ENCODE measurements around the gene GORASP2. TPM values are rescaled to one million over a fixed set of nuclear protein-coding genes. Genes with fewer than 3 reads are reported as not detected.

GORASP2 gene
- polyA plus RNA-seq, 1 of the 3 experiments (the other 2 are of a cell fraction), result 127 TPM

- ChIA-PET POLR2A (no interaction called here), CTCF (interaction anchor here (0.9 to 2.0 kb wide), 4 partner anchors 10 to 472 kb away, joined by 3 to 8 read pairs (median 6); partner anchors contain the start of gene GORASP2)
Measured at GRCh38 chr2:170943596-170943995, 14.5 kb downstream of the GORASP2 start.

GRCh38 chr2:170944545-170944944, 15.5 kb downstream of the GORASP2 start:
- Histone ChIP-seq H2AFZ (ENCODE audit: low read depth) (no peak overlapping the region), H3F3A (replicated peaks; ENCODE audit: insufficient read depth) (no peaks in the 10 kb centered on the region), H3K4me1 (ENCODE audit: control insufficient read depth in 1 of 2, insufficient read depth in 2 of 2, low read depth in 1 of 2, low read length in 1 of 2) (no peaks in the 10 kb centered on the region; a peak in 1 of 4 replicates), H3K36me3 (replicated peaks in 1 of 2; ENCODE audit: control insufficient read depth in 1 of 2, insufficient read depth in 2 of 2, low read length in 1 of 2) (peaks cover 12 to 26% of the 10 kb centered on the region in 2 experiments), H3K27ac (ENCODE audit: low read depth in 2 of 2, low read length in 1 of 2) (no peak overlapping the region), H3K4me2 (no peak overlapping the region), H3K79me2 (ENCODE audit: insufficient read depth) (peaks cover 100% of the 10 kb centered on the region), H3K9ac (no peak overlapping the region), H3K27me3 (ENCODE audit: insufficient read depth) (no peaks in the 10 kb centered on the region), H3K9me3 (no peaks in the 10 kb centered on the region), H4K20me1 (ENCODE audit: insufficient read depth) (peaks cover 96% of the 10 kb centered on the region), H3K9me2 (no peaks in the 10 kb centered on the region), H3K4me3 (ENCODE audit: low read depth in 2 of 2, low read length in 1 of 2) (no peak overlapping the region)
- DNase-seq, result no peak
- ChIA-PET CTCF (interaction anchor here (0.8 to 2.0 kb wide), 5 partner anchors 9 to 471 kb away, joined by 3 to 10 read pairs (median 5); partner anchors contain the start of gene GORASP2), POLR2A (no interaction called here)
- WGBS (ENCODE audit: low lambda C conversion rate), result 100% methylated on average over 1 of the region's 1 CpG
- TF ChIP-seq MEF2A (IDR thresholded peaks at IDR 0.05; ENCODE audit: borderline replicate concordance, low read depth), result no peak
- TF ChIP-seq FOXM1 (IDR thresholded peaks at IDR 0.05; ENCODE audit: low read depth), result no peak
- no peak for TF ChIP-seq FOXJ3 (CRISPR knock-in tag; IDR thresholded peaks at IDR 0.05)
- TF ChIP-seq GATA2 (CRISPR knock-in tag; IDR thresholded peaks at IDR 0.05), result no peak
- no peak for TF ChIP-seq EP300 (IDR thresholded peaks at IDR 0.05; ENCODE audit: borderline replicate concordance in 1 of 2, low read depth in 1 of 2, low read length in 1 of 2)
- TF ChIP-seq TEAD4 (IDR thresholded peaks at IDR 0.05; ENCODE audit: borderline replicate concordance, insufficient read depth), result no peak
- no peak for TF ChIP-seq FOSL2 (IDR thresholded peaks at IDR 0.05; ENCODE audit: borderline replicate concordance, low read depth)
- no peak for TF ChIP-seq MXI1 (IDR thresholded peaks at IDR 0.05; ENCODE audit: low read depth, low read length)

More at GRCh38 chr2:170943596-170943995, 14.5 kb downstream of the GORASP2 start:
- Histone ChIP-seq H3K27me3 (ENCODE audit: insufficient read depth) (no peaks in the 10 kb centered on the region), H3K27ac (ENCODE audit: low read depth in 2 of 2, low read length in 1 of 2) (no peak overlapping the region), H3K4me3 (ENCODE audit: low read depth in 2 of 2, low read length in 1 of 2) (no peak overlapping the region), H4K20me1 (ENCODE audit: insufficient read depth) (peaks cover 98% of the 10 kb centered on the region), H3F3A (replicated peaks; ENCODE audit: insufficient read depth) (peaks cover under 1% of the 10 kb centered on the region), H3K9me3 (no peaks in the 10 kb centered on the region), H3K4me1 (ENCODE audit: control insufficient read depth in 1 of 2, insufficient read depth in 2 of 2, low read depth in 1 of 2, low read length in 1 of 2) (peaks cover 0 to 7% of the 10 kb centered on the region in 2 experiments; a peak in 2 of 4 replicates), H3K4me2 (no peak overlapping the region), H2AFZ (ENCODE audit: low read depth) (no peak overlapping the region), H3K9me2 (no peaks in the 10 kb centered on the region), H3K79me2 (ENCODE audit: insufficient read depth) (peaks cover 100% of the 10 kb centered on the region), H3K36me3 (replicated peaks in 1 of 2; ENCODE audit: control insufficient read depth in 1 of 2, insufficient read depth in 2 of 2, low read length in 1 of 2) (peaks cover 5 to 16% of the 10 kb centered on the region in 2 experiments), H3K9ac (no peak overlapping the region)
- DNase-seq, result no peak
- WGBS (ENCODE audit: low lambda C conversion rate), result 79% methylated on average over 6 of the region's 6 CpGs
- TF ChIP-seq MAX (IDR thresholded peaks at IDR 0.05; ENCODE audit: low read depth), result no peak
- no peak for TF ChIP-seq EP300 (IDR thresholded peaks at IDR 0.05; ENCODE audit: borderline replicate concordance in 1 of 2, low read depth in 1 of 2, low read length in 1 of 2)
- no peak for TF ChIP-seq RXRA (IDR thresholded peaks at IDR 0.05; ENCODE audit: borderline replicate concordance, low read depth)
- no peak for TF ChIP-seq NFIC (IDR thresholded peaks at IDR 0.05; ENCODE audit: borderline replicate concordance)
- no peak for TF ChIP-seq PBX3 (IDR thresholded peaks at IDR 0.05)
- TF ChIP-seq YY1 (IDR thresholded peaks at IDR 0.05; ENCODE audit: low read depth), result no peak
- TF ChIP-seq RAD21 (IDR thresholded peaks at IDR 0.05; ENCODE audit: low read length), result no peak
- TF ChIP-seq MEF2A (IDR thresholded peaks at IDR 0.05; ENCODE audit: borderline replicate concordance, low read depth), result no peak
- no peak for TF ChIP-seq SMC3 (IDR thresholded peaks at IDR 0.05; ENCODE audit: low read depth, low read length)
- TF ChIP-seq CTCF (IDR thresholded peaks at IDR 0.05), result no peak
- no peak for TF ChIP-seq SIN3A (IDR thresholded peaks at IDR 0.05; ENCODE audit: borderline replicate concordance, low read depth, low read length)
